MCF 10A (cell line): ENCODE measurements around the gene KCTD15. TPM values are rescaled to one million over a fixed set of nuclear protein-coding genes. Genes with fewer than 3 reads are reported as not detected.
"Not testable (repeated sequence)": the region's sequence is repeated elsewhere in the genome, so short reads cannot be mapped to it uniquely, and the experiment has no call there.

Experiments
- BruUV-seq: library from RNA; stranded (reverse); fragments of 400-500 nt; replicated peaks from 2 replicates; lab custom pipeline; 2021; lab: Mats Ljungman, UMichigan
- CTCF ChIA-PET: fragments of 300-600 bp; sonication (Branson Sonifier 250); formaldehyde crosslinking; extraction: SDS; loops from one replicate; lab custom pipeline; 2021; ENCODE audit warnings: antibody characterized with exemption, inconsistent platforms; lab: Yijun Ruan, JAX
- POLR2A ChIA-PET: fragments of 300-600, 350-650 bp; sonication (Branson Sonifier 250); formaldehyde crosslinking; extraction: SDS; loops from one replicate; lab custom pipeline; 2020; ENCODE audit warnings: antibody characterized with exemption, inconsistent platforms; lab: Yijun Ruan, JAX
- DNase-seq: peaks from one replicate; pipeline ENCODE4 v3.0.0-alpha.2; 2018; ENCODE audit not compliant: unreplicated experiment
- H3K27ac Mint-ChIP-seq: one replicate; pipeline ENCODE4 v1.8.0; 2022; ENCODE audit warnings: mild to moderate bottlenecking, low read depth, mixed read lengths; ENCODE audit not compliant: unreplicated experiment
- H3K27me3 Mint-ChIP-seq: one replicate; pipeline ENCODE4 v1.8.0; 2022; ENCODE audit warnings: mixed read lengths; ENCODE audit not compliant: insufficient read depth, unreplicated experiment
- H3K36me3 Mint-ChIP-seq: one replicate; pipeline ENCODE4 v1.8.0; 2022; ENCODE audit warnings: mild to moderate bottlenecking, moderate library complexity, mixed read lengths; ENCODE audit not compliant: insufficient read depth, unreplicated experiment
- H3K4me1 Mint-ChIP-seq: one replicate; pipeline ENCODE4 v1.8.0; 2022; ENCODE audit warnings: mixed read lengths; ENCODE audit not compliant: insufficient read depth, unreplicated experiment
- H3K4me3 Mint-ChIP-seq: one replicate; pipeline ENCODE4 v1.8.0; 2022; ENCODE audit warnings: mild to moderate bottlenecking, moderate library complexity, mixed read lengths; ENCODE audit not compliant: unreplicated experiment
- H3K9me3 Mint-ChIP-seq: one replicate; pipeline ENCODE4 v1.8.0; 2022; ENCODE audit warnings: mixed read lengths; ENCODE audit not compliant: unreplicated experiment
- intact Hi-C: fragments of 100-400 bp; cut with micrococcal nuclease; formaldehyde crosslinking; loops from 2 replicates; pipeline ENCODE4 v1.14.1; 2022
- total RNA-seq: library from RNA; stranded (reverse); gene quantifications from 2 replicates; pipeline ENCODE4 v1.2.3, GENCODE V29; 2022
- TF ChIP-seq, protein P1 (sequence below): fragments of 200-600 bp; IDR thresholded peaks from one replicate; pipeline ENCODE4 v1.8.0; 2022; ENCODE audit warnings: antibody characterized with exemption, mild to moderate bottlenecking; ENCODE audit not compliant: unreplicated experiment

The KCTD15 gene
- total RNA-seq, 1 experiment from 2014 or later: 53.7 TPM

DNA sequence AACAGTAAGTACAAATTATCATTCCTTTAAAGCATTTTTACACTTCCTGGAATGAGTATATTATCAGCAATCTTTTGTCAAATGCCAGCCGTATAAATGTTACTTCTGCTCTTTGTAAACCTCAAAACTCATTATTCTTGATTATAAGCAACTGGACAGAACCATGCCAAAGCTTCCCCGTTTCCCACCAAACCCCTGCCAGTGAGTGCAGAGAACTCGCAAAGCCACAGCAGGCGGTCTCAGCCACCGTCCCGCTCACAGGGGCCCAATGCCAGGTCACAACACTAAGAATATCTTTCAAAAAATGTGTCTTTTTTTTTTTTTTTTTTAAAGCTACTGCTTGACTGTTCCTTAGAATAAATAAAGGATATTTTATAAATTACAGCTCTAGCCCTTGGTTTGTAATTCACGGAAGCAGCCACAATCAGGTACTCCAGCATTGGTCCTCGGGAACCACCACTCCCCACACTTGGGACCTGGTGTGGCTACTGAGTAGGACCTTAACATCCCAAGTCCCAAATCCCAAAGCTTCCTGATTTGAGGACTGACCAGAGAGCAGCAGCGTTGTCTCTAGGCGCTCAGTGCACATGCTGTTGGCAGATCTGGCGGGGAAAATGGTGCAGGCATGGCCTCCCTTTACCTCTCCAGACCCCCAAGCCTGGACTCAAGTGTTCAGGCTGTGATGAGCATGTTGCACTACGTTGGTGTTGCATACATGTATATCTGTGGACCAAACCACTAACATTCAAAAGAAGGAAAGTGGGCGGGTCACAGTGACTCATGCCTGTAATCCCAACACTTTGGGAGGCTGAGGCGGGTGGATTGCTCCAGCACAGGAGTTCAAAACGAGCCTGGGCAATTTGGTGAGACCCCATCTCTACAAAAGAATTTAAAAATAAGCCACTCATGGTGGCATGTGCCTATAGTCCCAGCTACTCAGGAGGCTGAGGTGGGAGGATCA lies 19.0 kb downstream of the KCTD15 start:
- DNase-seq: peak; percentile 76
- TF ChIP-seq, protein P1, sequence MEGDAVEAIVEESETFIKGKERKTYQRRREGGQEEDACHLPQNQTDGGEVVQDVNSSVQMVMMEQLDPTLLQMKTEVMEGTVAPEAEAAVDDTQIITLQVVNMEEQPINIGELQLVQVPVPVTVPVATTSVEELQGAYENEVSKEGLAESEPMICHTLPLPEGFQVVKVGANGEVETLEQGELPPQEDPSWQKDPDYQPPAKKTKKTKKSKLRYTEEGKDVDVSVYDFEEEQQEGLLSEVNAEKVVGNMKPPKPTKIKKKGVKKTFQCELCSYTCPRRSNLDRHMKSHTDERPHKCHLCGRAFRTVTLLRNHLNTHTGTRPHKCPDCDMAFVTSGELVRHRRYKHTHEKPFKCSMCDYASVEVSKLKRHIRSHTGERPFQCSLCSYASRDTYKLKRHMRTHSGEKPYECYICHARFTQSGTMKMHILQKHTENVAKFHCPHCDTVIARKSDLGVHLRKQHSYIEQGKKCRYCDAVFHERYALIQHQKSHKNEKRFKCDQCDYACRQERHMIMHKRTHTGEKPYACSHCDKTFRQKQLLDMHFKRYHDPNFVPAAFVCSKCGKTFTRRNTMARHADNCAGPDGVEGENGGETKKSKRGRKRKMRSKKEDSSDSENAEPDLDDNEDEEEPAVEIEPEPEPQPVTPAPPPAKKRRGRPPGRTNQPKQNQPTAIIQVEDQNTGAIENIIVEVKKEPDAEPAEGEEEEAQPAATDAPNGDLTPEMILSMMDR: no peak
- POLR2A ChIA-PET: interaction anchor here (0.6 kb wide), 1 partner anchor 318 kb away, joined by 3 read pairs; no protein-coding TSS in a partner anchor
- no TSS peak for BruUV-seq
- Mint-ChIP-seq H3K4me1 (peaks cover 2% of the 10 kb centered on the region), H3K36me3 (peaks cover 14% of the 10 kb centered on the region), H3K9me3 (no peaks in the 10 kb centered on the region), H3K27me3 (no peaks in the 10 kb centered on the region), H3K27ac (peak overlapping the region; percentile 69), H3K4me3 (no peak overlapping the region)
- CTCF ChIA-PET: interaction anchor here (0.7 kb wide), 1 partner anchor 18 kb away, joined by 4 read pairs; no protein-coding TSS in a partner anchor
- intact Hi-C loops: no loop called here

GRCh38 chr19:33818411-33818810 lies 21.7 kb downstream of the KCTD15 start:
- TF ChIP-seq, protein P1: no peak
- H3K4me1 Mint-ChIP-seq: peaks cover 8% of the 10 kb centered on the region
- intact Hi-C loops: no loop called here
- H3K27ac Mint-ChIP-seq: peak overlapping the region; percentile 27
- DNase-seq: no peak
- H3K4me3 Mint-ChIP-seq: no peak overlapping the region
- ChIA-PET CTCF (interaction anchor here (0.6 to 4.8 kb wide), 10 partner anchors 9 to 1237 kb away, joined by 3 to 21 read pairs (median 5); partner anchors contain the start of gene KCTD15), POLR2A (interaction anchor here (1.7 to 5.1 kb wide), 2 partner anchors 8 to 23 kb away, joined by 5 to 47 read pairs; partner anchors contain the start of gene KCTD15)
- H3K9me3 Mint-ChIP-seq: no peaks in the 10 kb centered on the region
- BruUV-seq: no TSS peak
- no peaks in the 10 kb centered on the region for H3K36me3 Mint-ChIP-seq
- no peaks in the 10 kb centered on the region for H3K27me3 Mint-ChIP-seq

DNA sequence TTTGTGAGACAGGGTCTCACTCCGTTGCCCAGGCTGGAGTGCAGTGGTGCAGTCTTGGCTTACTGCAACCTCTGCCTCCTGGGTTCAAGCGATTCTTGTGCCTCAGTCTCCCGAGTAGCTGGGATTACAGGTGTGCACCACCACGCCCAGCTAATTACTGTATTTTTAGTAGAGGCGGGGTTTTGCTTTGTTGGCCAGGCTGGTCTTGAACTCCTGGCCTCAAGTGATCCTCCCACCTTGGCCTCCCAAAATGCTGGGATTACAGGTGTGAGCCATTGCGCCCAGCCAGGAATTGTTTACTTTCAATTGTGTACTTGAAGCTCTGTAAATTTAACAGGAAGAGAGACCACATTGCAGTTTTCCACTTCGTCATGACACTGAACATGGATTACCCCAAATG lies 22.4 kb downstream of the KCTD15 start:
- peak overlapping the region; percentile 35 for H3K27ac Mint-ChIP-seq
- CTCF ChIA-PET: interaction anchor here (0.6 to 4.8 kb wide), 17 partner anchors 9 to 403 kb away, joined by 3 to 21 read pairs (median 5); partner anchors contain the start of gene KCTD15

DNA sequence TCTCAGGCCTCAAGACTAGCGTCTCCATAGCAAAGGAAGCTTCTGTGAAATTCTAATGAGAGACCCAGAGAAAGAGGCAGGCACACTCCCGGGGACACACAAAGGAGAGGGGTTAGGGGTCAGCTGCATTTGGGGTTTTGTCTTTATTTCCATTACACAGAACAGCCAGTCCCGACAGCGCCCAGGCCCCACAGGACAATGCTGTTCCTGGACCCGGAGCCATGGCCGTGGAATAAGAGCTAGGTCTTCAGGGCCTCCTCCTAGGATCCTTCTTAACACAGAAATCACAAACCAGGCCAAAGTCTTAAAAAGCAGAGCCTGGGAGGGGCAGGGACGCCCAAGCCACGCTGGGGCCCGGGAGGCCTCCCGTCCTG lies 22.8 kb downstream of the KCTD15 start:
- Mint-ChIP-seq H3K9me3 (no peaks in the 10 kb centered on the region), H3K4me1 (peaks cover 8% of the 10 kb centered on the region), H3K36me3 (no peaks in the 10 kb centered on the region), H3K4me3 (peak overlapping the region; percentile 70), H3K27me3 (no peaks in the 10 kb centered on the region), H3K27ac (peak overlapping the region; percentile 35)
- BruUV-seq: TSS peak; percentile 82
- intact Hi-C loops: no loop called here
- TF ChIP-seq, protein P1: no peak
- no peak for DNase-seq
- ChIA-PET CTCF (interaction anchor here (0.6 to 4.8 kb wide), 18 partner anchors 10 to 404 kb away, joined by 3 to 21 read pairs (median 5); partner anchors contain the start of gene KCTD15), POLR2A (interaction anchor here (0.5 to 5.1 kb wide), 10 partner anchors 9 to 745 kb away, joined by 3 to 47 read pairs (median 3); partner anchors contain the start of genes CEBPG and KCTD15)

More for the DNA sequence above, 22.4 kb downstream of the KCTD15 start:
- POLR2A ChIA-PET: interaction anchor here (1.0 to 5.1 kb wide), 5 partner anchors 9 to 179 kb away, joined by 3 to 47 read pairs (median 7); partner anchors contain the start of gene KCTD15
- H3K4me1 Mint-ChIP-seq, intact Hi-C loops, H3K9me3 Mint-ChIP-seq, H3K36me3 Mint-ChIP-seq, BruUV-seq, DNase-seq, H3K27me3 Mint-ChIP-seq: not testable (repeated sequence)
- H3K4me3 Mint-ChIP-seq: peak overlapping the region; percentile 70
